C4-2B (cell line): ENCODE data around the gene KCNJ1.

Experiments used
- CTCF ChIP-seq: fragments of 450-650 bp; conservative IDR thresholded peaks from 2 replicates; pipeline ENCODE4 v1.5.1; 2017; ENCODE audit warnings: mild to moderate bottlenecking
- ZFX ChIP-seq: fragments of 450-650 bp; IDR thresholded peaks from 2 replicates; pipeline ENCODE4 v1.6.1; 2017

DNA sequence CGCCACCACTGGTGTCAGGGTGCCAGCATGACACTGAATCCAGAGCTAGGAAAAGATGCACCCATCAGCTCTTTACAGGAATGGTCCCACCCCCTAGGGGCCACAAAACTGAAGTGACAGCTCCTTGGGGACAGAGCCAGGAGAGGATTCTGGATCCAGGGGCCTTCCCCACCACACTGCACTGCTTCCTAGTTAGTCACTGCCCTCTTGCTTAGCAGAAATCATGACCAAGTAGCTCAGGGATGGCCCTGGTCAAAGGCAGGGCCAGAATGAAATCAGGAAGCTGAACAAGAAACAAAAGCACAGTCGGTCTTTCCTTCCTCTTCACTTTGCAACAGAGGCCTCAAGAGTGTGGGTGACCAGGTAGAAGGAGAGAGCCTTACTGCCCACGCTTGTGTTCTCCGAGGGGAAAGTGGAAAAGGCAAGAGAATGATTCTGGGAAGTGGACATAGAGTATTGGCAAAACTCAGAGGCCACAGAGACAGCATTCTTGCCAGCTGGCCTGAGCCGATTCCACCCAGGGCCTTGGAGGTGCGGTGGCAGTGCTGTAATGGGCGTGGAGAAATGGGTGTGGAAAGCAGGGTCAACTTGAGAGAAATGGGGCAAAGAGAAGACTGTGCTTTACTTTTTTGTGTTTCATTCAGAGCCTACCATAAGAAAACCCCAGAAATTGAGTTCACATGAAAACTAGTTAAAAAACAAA is 39.8 kb downstream of the KCNJ1 start:
- TF ChIP-seq CTCF (no peak), ZFX (no peak)
